Breast epithelium (tissue), 4 donors: ENCODE data around the gene DNAH8. TPM values are rescaled to one million over a fixed set of nuclear protein-coding genes. Genes with fewer than 3 reads are reported as not detected.
"Not testable (repeated sequence)": the region's sequence is repeated elsewhere in the genome, so short reads cannot be mapped to it uniquely, and the experiment has no call there.

ENCODE experiments used
- DNase-seq, 2 donors: peaks; one replicate each; pipeline ENCODE4 v3.0.0-alpha.2; 2019; ENCODE audit warnings: low spot score in 2 of 2
- H3K27ac ChIP-seq, 2 donors: fragments of 200-600 bp; sonication (generic) in 1 of 2; one replicate each; pipeline ENCODE4 v1.5.1; 2016 to 2019; ENCODE audit warnings: mild to moderate bottlenecking in 1 of 2
- H3K27me3 ChIP-seq, 2 donors: fragments of 200-600 bp; sonication (generic) in 1 of 2; one replicate each; pipeline versions ENCODE4 v1.5.1 to v1.6.0; 2017 to 2019; ENCODE audit warnings: control low read depth in 1 of 2, mild to moderate bottlenecking in 1 of 2
- H3K36me3 ChIP-seq: fragments of 200-600 bp; one replicate; pipeline ENCODE4 v1.5.1; 2019
- H3K4me1 ChIP-seq, 2 donors: fragments of 200-600 bp; sonication (generic); one replicate each; pipeline ENCODE4 v1.5.1; 2016 to 2019; ENCODE audit warnings: control low read depth in 1 of 2
- H3K4me3 ChIP-seq, 3 donors: fragments of 200-600 bp; sonication (generic); 1 replicate in 2 of 3; 2 replicates in 1 of 3; pipeline ENCODE4 v1.5.1; 2016 to 2019; ENCODE audit warnings: mild to moderate bottlenecking in 3 of 3, moderate library complexity in 2 of 3
- H3K9me3 ChIP-seq, 2 donors: fragments of 200-600 bp; sonication (generic) in 1 of 2; one replicate each; pipeline ENCODE4 v1.5.1; 2016 to 2019; ENCODE audit warnings: control low read depth in 1 of 2
- POLR2A ChIP-seq: fragments of 450-650 bp; IDR thresholded peaks from one replicate; pipeline ENCODE4 v1.6.1; 2016; ENCODE audit warnings: antibody characterized with exemption, mild to moderate bottlenecking, moderate library complexity
- POLR2AphosphoS5 ChIP-seq, 3 donors: sonication (generic); formaldehyde crosslinking; IDR thresholded peaks; one replicate each; pipeline ENCODE4 v1.6.1; 2017; ENCODE audit warnings: antibody characterized with exemption in 3 of 3
- intact Hi-C: fragments of 100-400 bp; cut with DNase I; formaldehyde crosslinking; loops from one replicate; pipeline ENCODE4 v1.15.1; 2023; ENCODE audit warnings: low total_unique reads
- total RNA-seq, 3 donors: library from RNA; depleted of rRNA; stranded (reverse); fragments of >200 nt; gene quantifications; one replicate each; pipeline ENCODE4 v1.1.0, GENCODE V29; 2016
- TF ChIP-seq, protein P1 (sequence below), 3 donors: fragments of 450-650 bp; IDR thresholded peaks; one replicate each; pipeline ENCODE4 v1.5.1; 2016 to 2017; ENCODE audit warnings: antibody characterized with exemption in 3 of 3, mild to moderate bottlenecking in 3 of 3, moderate library complexity in 3 of 3

The DNAH8 gene
- total RNA-seq, 3 donors from 2014 or later, result under 0.01 TPM; not detected in 1

DNA sequence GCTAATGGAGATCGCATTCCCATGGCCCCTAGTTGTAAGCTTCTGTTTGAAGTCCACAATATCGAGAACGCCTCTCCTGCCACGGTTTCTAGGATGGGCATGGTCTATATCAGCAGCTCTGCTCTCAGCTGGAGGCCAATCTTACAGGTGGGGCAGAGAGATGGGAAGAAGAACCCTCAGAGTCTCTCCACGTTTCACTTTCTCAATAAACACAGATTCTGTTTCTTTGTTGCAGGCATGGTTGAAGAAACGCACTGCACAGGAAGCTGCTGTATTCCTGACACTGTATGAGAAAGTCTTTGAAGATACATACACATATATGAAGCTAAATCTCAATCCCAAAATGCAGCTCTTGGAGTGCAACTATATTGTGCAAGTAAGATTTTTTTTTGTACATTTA lies 157.9 kb downstream of the DNAH8 start:
- TF ChIP-seq POLR2AphosphoS5 (IDR thresholded peaks at IDR 0.05) (no peak), POLR2A (no peak)
- TF ChIP-seq, protein P1, sequence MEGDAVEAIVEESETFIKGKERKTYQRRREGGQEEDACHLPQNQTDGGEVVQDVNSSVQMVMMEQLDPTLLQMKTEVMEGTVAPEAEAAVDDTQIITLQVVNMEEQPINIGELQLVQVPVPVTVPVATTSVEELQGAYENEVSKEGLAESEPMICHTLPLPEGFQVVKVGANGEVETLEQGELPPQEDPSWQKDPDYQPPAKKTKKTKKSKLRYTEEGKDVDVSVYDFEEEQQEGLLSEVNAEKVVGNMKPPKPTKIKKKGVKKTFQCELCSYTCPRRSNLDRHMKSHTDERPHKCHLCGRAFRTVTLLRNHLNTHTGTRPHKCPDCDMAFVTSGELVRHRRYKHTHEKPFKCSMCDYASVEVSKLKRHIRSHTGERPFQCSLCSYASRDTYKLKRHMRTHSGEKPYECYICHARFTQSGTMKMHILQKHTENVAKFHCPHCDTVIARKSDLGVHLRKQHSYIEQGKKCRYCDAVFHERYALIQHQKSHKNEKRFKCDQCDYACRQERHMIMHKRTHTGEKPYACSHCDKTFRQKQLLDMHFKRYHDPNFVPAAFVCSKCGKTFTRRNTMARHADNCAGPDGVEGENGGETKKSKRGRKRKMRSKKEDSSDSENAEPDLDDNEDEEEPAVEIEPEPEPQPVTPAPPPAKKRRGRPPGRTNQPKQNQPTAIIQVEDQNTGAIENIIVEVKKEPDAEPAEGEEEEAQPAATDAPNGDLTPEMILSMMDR (IDR thresholded peaks at IDR 0.05), result no peak
- no peaks in the 10 kb centered on the region for H3K9me3 ChIP-seq
- DNase-seq, result no peak
- no peak overlapping the region for H3K27ac ChIP-seq
- H3K4me3 ChIP-seq, result no peak overlapping the region
- H3K27me3 ChIP-seq, result no peaks in the 10 kb centered on the region
- no peaks in the 10 kb centered on the region for H3K4me1 ChIP-seq
- H3K36me3 ChIP-seq, result no peaks in the 10 kb centered on the region
- intact Hi-C loops, result no loop called here

GRCh38 chr6:38873816-38874215 lies 158.7 kb downstream of the DNAH8 start:
- H3K27me3 ChIP-seq, intact Hi-C loops, H3K27ac ChIP-seq, H3K4me3 ChIP-seq, DNase-seq, H3K4me1 ChIP-seq, H3K36me3 ChIP-seq, H3K9me3 ChIP-seq: not testable (repeated sequence)

DNA sequence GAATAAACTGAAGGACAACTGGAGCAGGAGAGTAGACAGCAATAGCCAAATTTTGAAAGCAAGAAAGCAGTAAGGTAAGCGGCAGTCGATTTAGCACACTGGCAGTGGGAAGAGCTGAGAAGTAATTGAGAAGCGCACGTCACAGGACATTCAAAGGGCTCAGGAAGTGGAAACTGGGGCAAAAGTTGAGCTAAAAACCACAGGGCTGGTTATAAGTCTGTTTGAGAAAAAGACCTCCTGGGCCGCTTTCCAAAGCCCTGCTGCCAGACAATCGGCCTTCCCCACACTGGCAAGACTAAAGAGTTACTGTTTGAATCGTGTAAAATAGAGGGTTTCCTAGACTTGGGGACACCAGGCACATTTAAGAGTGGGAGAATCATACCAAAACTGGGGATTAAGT lies 161.4 kb downstream of the DNAH8 start:
- Histone ChIP-seq H3K27ac (no peak overlapping the region), H3K36me3 (no peaks in the 10 kb centered on the region), H3K27me3 (no peaks in the 10 kb centered on the region), H3K9me3 (peaks cover 0 to 13% of the 10 kb centered on the region in 2 donors), H3K4me3 (no peak overlapping the region), H3K4me1 (no peaks in the 10 kb centered on the region)
- DNase-seq, result no peak
- intact Hi-C loops, result no loop called here
- no peak for TF ChIP-seq POLR2AphosphoS5 (IDR thresholded peaks at IDR 0.05)
- no peak for TF ChIP-seq POLR2A
- TF ChIP-seq, protein P1 (IDR thresholded peaks at IDR 0.05), result no peak

- no peak overlapping the region for H3K4me3 ChIP-seq
- H3K9me3 ChIP-seq, result peaks cover 0 to 13% of the 10 kb centered on the region in 2 donors
- H3K36me3 ChIP-seq, result no peaks in the 10 kb centered on the region
- intact Hi-C loops, result no loop called here
- H3K27ac ChIP-seq, result no peak overlapping the region
- H3K27me3 ChIP-seq, result no peaks in the 10 kb centered on the region
- H3K4me1 ChIP-seq, result no peaks in the 10 kb centered on the region
- TF ChIP-seq POLR2A (no peak), POLR2AphosphoS5 (IDR thresholded peaks at IDR 0.05) (no peak)
- TF ChIP-seq, protein P1 (IDR thresholded peaks at IDR 0.05), result no peak
- no peak for DNase-seq
These were observed 162.6 kb downstream of the DNAH8 start for GRCh38 chr6:38877721-38878120.

- H3K4me1 ChIP-seq, result no peaks in the 10 kb centered on the region
- peaks cover 0 to 13% of the 10 kb centered on the region in 2 donors for H3K9me3 ChIP-seq
- H3K27me3 ChIP-seq, result no peaks in the 10 kb centered on the region
- TF ChIP-seq POLR2AphosphoS5 (IDR thresholded peaks at IDR 0.05) (no peak), POLR2A (no peak)
- TF ChIP-seq, protein P1 (IDR thresholded peaks at IDR 0.05), result no peak
- no peak overlapping the region for H3K27ac ChIP-seq
- intact Hi-C loops, result no loop called here
- DNase-seq, result no peak
- H3K4me3 ChIP-seq, result no peak overlapping the region
- no peaks in the 10 kb centered on the region for H3K36me3 ChIP-seq
These were observed 167.0 kb downstream of the DNAH8 start for GRCh38 chr6:38882157-38882556.

GRCh38 chr6:38897507-38897906 lies 182.4 kb downstream of the DNAH8 start:
- no peaks in the 10 kb centered on the region for H3K36me3 ChIP-seq
- TF ChIP-seq, protein P1 (IDR thresholded peaks at IDR 0.05), result no peak
- TF ChIP-seq POLR2AphosphoS5 (IDR thresholded peaks at IDR 0.05) (no peak), POLR2A (no peak)
- DNase-seq, result no peak
- no peaks in the 10 kb centered on the region for H3K9me3 ChIP-seq
- H3K27ac ChIP-seq, result no peak overlapping the region
- H3K27me3 ChIP-seq, result no peaks in the 10 kb centered on the region
- no peaks in the 10 kb centered on the region for H3K4me1 ChIP-seq
- H3K4me3 ChIP-seq, result no peak overlapping the region
- intact Hi-C loops, result no loop called here
